K562 (cell line): Measurements from ENCODE around the gene CPA3. TPM values are rescaled to one million over a fixed set of nuclear protein-coding genes. Genes with fewer than 3 reads are reported as not detected.

ENCODE experiments used
- ATF7 ChIP-seq: fragments of 450-650 bp; IDR thresholded peaks from 2 replicates; pipeline ENCODE4 v1.7.1; 2014; ENCODE audit warnings: mild to moderate bottlenecking, moderate library complexity
- BHLHE40 ChIP-seq: IDR thresholded peaks from 2 replicates; pipeline ENCODE4 v1.6.1; 2011; ENCODE audit warnings: low read length, improper control_type of control experiment
- CBFA2T3 ChIP-seq: fragments of 450-650 bp; IDR thresholded peaks from 2 replicates; pipeline ENCODE4 v1.6.1; 2017
- CTCF ChIP-seq, 3 experiments: IDR thresholded peaks in 2 of 3; conservative IDR thresholded peaks in 1 of 3; 2 replicates each; pipeline ENCODE4 v1.5.1; 2011 to 2012; ENCODE audit warnings: low read length in 3 of 3, mild to moderate bottlenecking in 3 of 3, control low read depth in 2 of 3, improper control_type of control experiment in 1 of 3, inconsistent platforms in 1 of 3, low read depth in 1 of 3, mixed read lengths in 1 of 3, moderate library complexity in 1 of 3; ENCODE audit not compliant: insufficient read depth in 2 of 3
- DDX20 ChIP-seq: fragments of 450-650 bp; IDR thresholded peaks from 2 replicates; pipeline ENCODE4 v1.6.1; 2016; ENCODE audit warnings: missing genetic modification characterization, low read depth, mild to moderate bottlenecking, missing compliant biosample characterization, moderate library complexity
- DEAF1 ChIP-seq: fragments of 450-650 bp; formaldehyde crosslinking; IDR thresholded peaks from 2 replicates; pipeline ENCODE4 v1.4.0; 2020; ENCODE audit warnings: mild to moderate bottlenecking, moderate library complexity
- ESRRB ChIP-seq: fragments of 250-450 bp; sonication (Bioruptor Pico); IDR thresholded peaks from 2 replicates; pipeline ENCODE4 v1.5.0; 2020; ENCODE audit warnings: mild to moderate bottlenecking, moderate library complexity, borderline replicate concordance
- FOSL1 ChIP-seq: fragments of 200-800 bp; sonication (Bioruptor generic); conservative IDR thresholded peaks from 2 replicates; pipeline ENCODE4 v1.6.1; 2016; ENCODE audit warnings: missing genetic modification characterization, missing compliant biosample characterization
- KLF10 ChIP-seq: fragments of 250-450 bp; sonication (Bioruptor Pico); IDR thresholded peaks from 2 replicates; pipeline ENCODE4 v1.6.1; 2021; ENCODE audit warnings: matching md5 sums
- LEF1 ChIP-seq: fragments of 450-650 bp; IDR thresholded peaks from 2 replicates; pipeline ENCODE4 v1.6.1; 2016; ENCODE audit warnings: mild to moderate bottlenecking
- MAFK ChIP-seq: IDR thresholded peaks from 2 replicates; pipeline ENCODE4 v1.6.1; 2011; ENCODE audit warnings: low read length, improper control_type of control experiment
- NFE2L1 ChIP-seq: fragments of 450-650 bp; IDR thresholded peaks from 2 replicates; pipeline ENCODE4 v1.6.1; 2016; ENCODE audit warnings: missing genetic modification characterization, low read depth, mild to moderate bottlenecking, missing compliant biosample characterization, moderate library complexity, borderline replicate concordance
- RERE ChIP-seq: sonication (generic); formaldehyde crosslinking; IDR thresholded peaks from 2 replicates; pipeline ENCODE4 v1.8.0; 2023; ENCODE audit warnings: missing genetic modification reagents, mild to moderate bottlenecking, borderline replicate concordance
- SMAD1 ChIP-seq: fragments of 150-350 bp; IDR thresholded peaks from 2 replicates; pipeline ENCODE4 v1.6.1; 2014; ENCODE audit warnings: low read length, low read depth; ENCODE audit not compliant: partially characterized antibody
- TAF7 ChIP-seq: fragments of 450-650 bp; IDR thresholded peaks from 2 replicates; pipeline ENCODE4 v1.6.1; 2016; ENCODE audit warnings: missing genetic modification characterization, missing compliant biosample characterization
- VEZF1 ChIP-seq: fragments of 200-800 bp; sonication (Bioruptor generic); IDR thresholded peaks from 2 replicates; pipeline ENCODE4 v1.6.1; 2017; ENCODE audit warnings: missing genetic modification characterization, missing compliant biosample characterization
- ZNF311 ChIP-seq: fragments of 250-450 bp; sonication (Bioruptor Pico); IDR thresholded peaks from 2 replicates; pipeline ENCODE4 v1.4.0; 2020; ENCODE audit warnings: mild to moderate bottlenecking, moderate library complexity
- ZNF436 ChIP-seq: fragments of 250-450, 450-650 bp; sonication (Bioruptor Pico); formaldehyde crosslinking; IDR thresholded peaks from 2 replicates; pipeline ENCODE4 v1.7.0; 2020; ENCODE audit warnings: mild to moderate bottlenecking
- polyA plus RNA-seq, 8 experiments: library from polyadenylated mRNA; depleted of rRNA in 4 of 8; stranded (reverse) in 5 of 8; unstranded in 3 of 8; fragments of >200 nt; fragmentation: Nextera tagmentation in 2 of 8; fragmentation: Illumina TruSeq in 1 of 8; extraction: Ambion mirVana in 2 of 8; extraction: Trizol in 1 of 8; gene quantifications; 2 replicates each; pipeline versions ENCODE4 v1.2.1 to v1.2.3, GENCODE V29; 2011 to 2014; ENCODE audit warnings: inconsistent platforms in 1 of 8, missing spikeins in 1 of 8
- total RNA-seq, 7 experiments: library from RNA; depleted of rRNA in 6 of 7; stranded (reverse); fragments of >200 nt in 6 of 7; fragmentation: Illumina TruSeq in 2 of 7; extraction: Trizol in 2 of 7; gene quantifications; 2 replicates each; pipeline versions ENCODE4 v1.2.1 to v1.2.3, GENCODE V29; 2011 to 2021; ENCODE audit warnings: low replicate concordance in 1 of 7

Gene CPA3
- total and polyA plus RNA-seq, 9 of the 15 experiments (the other 6 are each of a cell fraction or from before 2014, with no cell fraction given): not detected

GRCh38 chr3:148943506-148944205 is 78.6 kb downstream of the CPA3 start (continued):
- TF ChIP-seq KLF10 (CRISPR knock-in tag) (no peak), RERE (CRISPR knock-in tag) (no peak), DEAF1 (CRISPR knock-in tag) (peak; percentile 66), LEF1 (no peak), SMAD1 (no peak), CTCF (IDR thresholded peaks at IDR 0.05 in 2 of 3, conservative IDR thresholded peaks at IDR 0.05 in 1 of 3; ENCODE audit: insufficient read depth in 2 of 3, low read depth in 1 of 3, low read length in 3 of 3) (peak; percentile 64 to 86 (median 75)), FOSL1 (tag) (peak; percentile 95), ATF7 (peak; percentile 21; the same call in 1 of the 2 replicates), CBFA2T3 (0 out of 2 replicates have a peak, but pooled peaks have one; percentile 5), MAFK (peak; percentile 83), TAF7 (tag) (no peak), NFE2L1 (peak; percentile 78), ESRRB (CRISPR knock-in tag) (no peak), ZNF436 (CRISPR knock-in tag) (no peak), ZNF311 (CRISPR knock-in tag) (no peak), BHLHE40 (no peak), DDX20 (tag) (no peak), VEZF1 (CRISPR knock-in tag) (no peak)
